SU-DHL-6 (cell line): Measurements from ENCODE around the gene DNAH14.

Experiments used
- H2AFZ ChIP-seq: fragments of 200-600 bp; sonication (generic); 2 replicates; pipeline ENCODE4 v1.6.1; 2014; ENCODE audit warnings: low read depth, mild to moderate bottlenecking, moderate library complexity, mixed read lengths, antibody characterized with exemption, low read length; ENCODE audit not compliant: severe bottlenecking
- H3F3A ChIP-seq: fragments of 200-600 bp; shearing (Covaris generic); 2 replicates; pipeline ENCODE4 v1.6.0; 2016; ENCODE audit warnings: antibody characterized with exemption, mild to moderate bottlenecking; ENCODE audit not compliant: insufficient read depth
- H3K27ac ChIP-seq: fragments of 200-600 bp; sonication (generic); 2 replicates; pipeline ENCODE4 v1.5.1; 2016; ENCODE audit warnings: low read depth, mild to moderate bottlenecking, low read length, moderate library complexity, mixed read lengths
- H3K27me3 ChIP-seq: fragments of 200-600 bp; sonication (generic), shearing (Covaris generic); 2 replicates; pipeline ENCODE4 v1.6.0; 2014; ENCODE audit warnings: mild to moderate bottlenecking, low read length
- H3K36me3 ChIP-seq: fragments of 200-600 bp; sonication (generic); 2 replicates; pipeline ENCODE4 v1.6.1; 2014; ENCODE audit warnings: mild to moderate bottlenecking, low read length, mixed read lengths
- H3K4me2 ChIP-seq: fragments of 300-600, 200-600 bp; shearing (Covaris generic), sonication (generic); 2 replicates; pipeline ENCODE4 v1.6.0; 2014; ENCODE audit warnings: low read length, low read depth, mild to moderate bottlenecking; ENCODE audit not compliant: poor library complexity, severe bottlenecking
- H3K4me3 ChIP-seq: fragments of 200-600 bp; sonication (generic); 2 replicates; pipeline ENCODE4 v1.5.1; 2014; ENCODE audit warnings: antibody characterized with exemption, low read length, mild to moderate bottlenecking, mixed read lengths; ENCODE audit not compliant: insufficient read depth, poor library complexity, severe bottlenecking
- H3K79me2 ChIP-seq: fragments of 200-600 bp; sonication (generic); 2 replicates; pipeline ENCODE4 v1.6.1; 2014; ENCODE audit warnings: mild to moderate bottlenecking, low read length, moderate library complexity; ENCODE audit not compliant: insufficient read depth
- H3K9ac ChIP-seq: fragments of 200-600 bp; sonication (generic); 2 replicates; pipeline ENCODE4 v1.7.0; 2014; ENCODE audit warnings: mild to moderate bottlenecking, low read length
- H3K9me2 ChIP-seq: fragments of 200-600 bp; sonication (generic); replicated peaks from 2 replicates; pipeline ENCODE4 v1.6.1; 2014; ENCODE audit warnings: low read length; ENCODE audit not compliant: insufficient read depth
- H3K9me3 ChIP-seq: fragments of 200-600 bp; sonication (generic); 2 replicates; pipeline ENCODE4 v1.6.1; 2014; ENCODE audit warnings: low read length, mixed read lengths; ENCODE audit not compliant: insufficient read depth
- H4K20me1 ChIP-seq: fragments of 200-600 bp; sonication (generic); 2 replicates; pipeline ENCODE4 v1.6.1; 2014; ENCODE audit warnings: low read depth, mild to moderate bottlenecking, antibody characterized with exemption, low read length, moderate library complexity, mixed read lengths
- EZH2phosphoT487 ChIP-seq: fragments of 200-600 bp; sonication (generic), shearing (Covaris generic); conservative IDR thresholded peaks from 2 replicates; pipeline ENCODE4 v1.6.1; 2018; ENCODE audit warnings: mild to moderate bottlenecking, antibody characterized with exemption, low read length, moderate library complexity, mixed read lengths
- TF ChIP-seq, protein P1 (sequence below): fragments of 200-600 bp; sonication (generic); IDR thresholded peaks from one replicate; pipeline ENCODE4 v1.5.1; 2017; ENCODE audit warnings: antibody characterized with exemption, mild to moderate bottlenecking, low read length, moderate library complexity; ENCODE audit not compliant: insufficient read depth, poor library complexity, severe bottlenecking

DNAH14 gene

DNA sequence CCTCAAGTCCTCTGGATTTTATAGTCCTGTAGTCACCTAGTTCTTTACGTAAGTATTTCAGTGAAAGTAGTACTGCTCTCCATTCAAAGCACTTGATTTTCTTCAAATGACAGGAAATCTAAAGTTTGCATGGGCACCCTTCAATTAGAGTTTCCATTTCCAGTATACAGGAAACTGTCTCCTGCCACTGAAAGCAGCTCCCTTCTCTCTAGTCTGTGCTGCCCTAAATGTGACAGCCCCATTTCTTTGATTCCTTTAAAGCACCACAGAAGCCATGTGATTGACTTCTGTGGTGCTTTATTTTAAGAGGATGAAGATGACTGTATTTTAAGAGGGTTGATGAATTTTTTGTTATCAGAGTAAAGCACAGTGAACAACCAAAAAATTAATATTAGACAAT lies 226.1 kb downstream of the DNAH14 start:
- Histone ChIP-seq H3F3A (no peaks in the 10 kb centered on the region), H3K4me2 (no peak overlapping the region)

DNA sequence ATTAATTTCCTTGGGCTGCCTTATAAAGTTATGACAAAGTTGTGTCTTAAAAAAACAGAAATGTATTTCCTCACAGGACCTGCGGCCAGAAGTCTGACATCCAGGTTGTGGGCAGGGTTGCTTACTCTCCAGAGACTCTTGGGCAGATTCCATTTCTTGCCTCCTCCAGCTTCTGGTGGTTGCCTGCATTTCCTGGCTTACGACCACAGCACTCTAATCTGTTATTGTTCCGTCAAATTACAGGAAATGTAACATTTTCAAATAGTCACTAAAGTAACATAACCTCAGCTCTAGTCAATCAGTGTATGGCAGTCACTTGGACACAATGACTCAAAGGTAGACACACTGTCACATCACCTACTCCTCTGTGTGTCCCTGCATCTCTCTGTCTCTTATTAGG lies 226.8 kb downstream of the DNAH14 start:
- H3K27me3 ChIP-seq: no peaks in the 10 kb centered on the region

More for the DNA sequence above, 226.1 kb downstream of the DNAH14 start:
- no peak overlapping the region for H2AFZ ChIP-seq
- no peaks in the 10 kb centered on the region for H3K9me3 ChIP-seq
- no peak overlapping the region for H3K4me3 ChIP-seq
- H3K9me2 ChIP-seq: no peaks in the 10 kb centered on the region
- no peak overlapping the region for H3K27ac ChIP-seq
- H3K9ac ChIP-seq: no peak overlapping the region
- H3K79me2 ChIP-seq: no peaks in the 10 kb centered on the region
- TF ChIP-seq, protein P1, sequence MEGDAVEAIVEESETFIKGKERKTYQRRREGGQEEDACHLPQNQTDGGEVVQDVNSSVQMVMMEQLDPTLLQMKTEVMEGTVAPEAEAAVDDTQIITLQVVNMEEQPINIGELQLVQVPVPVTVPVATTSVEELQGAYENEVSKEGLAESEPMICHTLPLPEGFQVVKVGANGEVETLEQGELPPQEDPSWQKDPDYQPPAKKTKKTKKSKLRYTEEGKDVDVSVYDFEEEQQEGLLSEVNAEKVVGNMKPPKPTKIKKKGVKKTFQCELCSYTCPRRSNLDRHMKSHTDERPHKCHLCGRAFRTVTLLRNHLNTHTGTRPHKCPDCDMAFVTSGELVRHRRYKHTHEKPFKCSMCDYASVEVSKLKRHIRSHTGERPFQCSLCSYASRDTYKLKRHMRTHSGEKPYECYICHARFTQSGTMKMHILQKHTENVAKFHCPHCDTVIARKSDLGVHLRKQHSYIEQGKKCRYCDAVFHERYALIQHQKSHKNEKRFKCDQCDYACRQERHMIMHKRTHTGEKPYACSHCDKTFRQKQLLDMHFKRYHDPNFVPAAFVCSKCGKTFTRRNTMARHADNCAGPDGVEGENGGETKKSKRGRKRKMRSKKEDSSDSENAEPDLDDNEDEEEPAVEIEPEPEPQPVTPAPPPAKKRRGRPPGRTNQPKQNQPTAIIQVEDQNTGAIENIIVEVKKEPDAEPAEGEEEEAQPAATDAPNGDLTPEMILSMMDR: no peak
- TF ChIP-seq EZH2phosphoT487: no peak
- H4K20me1 ChIP-seq: no peaks in the 10 kb centered on the region
- no peaks in the 10 kb centered on the region for H3K27me3 ChIP-seq
- no peaks in the 10 kb centered on the region for H3K36me3 ChIP-seq

DNA sequence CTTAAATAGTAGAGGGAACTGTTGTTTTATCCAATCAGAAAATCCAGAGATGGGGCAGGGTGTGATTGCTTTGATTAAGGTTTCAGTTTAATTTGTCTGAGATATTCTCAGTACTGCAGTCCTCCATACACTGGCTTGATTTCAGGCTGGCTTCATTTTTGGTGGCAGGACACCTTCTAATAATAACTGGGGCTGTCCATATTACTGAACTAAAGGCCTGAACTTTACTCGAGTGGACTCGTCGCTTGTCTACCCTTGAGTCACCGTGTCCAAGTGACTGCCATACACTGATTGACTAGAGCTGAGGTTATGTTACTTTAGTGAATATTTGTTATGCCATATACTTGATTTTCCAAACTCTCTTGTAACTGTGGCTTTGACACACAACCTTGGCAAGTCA lies 228.8 kb downstream of the DNAH14 start:
- Histone ChIP-seq H3K79me2 (no peaks in the 10 kb centered on the region), H3F3A (no peaks in the 10 kb centered on the region), H2AFZ (no peak overlapping the region), H3K27me3 (no peaks in the 10 kb centered on the region), H3K4me2 (no peak overlapping the region), H3K4me3 (no peak overlapping the region), H3K36me3 (no peaks in the 10 kb centered on the region), H4K20me1 (no peaks in the 10 kb centered on the region), H3K9me2 (no peaks in the 10 kb centered on the region), H3K9ac (no peak overlapping the region), H3K27ac (no peak overlapping the region), H3K9me3 (no peaks in the 10 kb centered on the region)
- TF ChIP-seq EZH2phosphoT487: no peak
- TF ChIP-seq, protein P1: no peak

More for the DNA sequence above, 226.8 kb downstream of the DNAH14 start:
- H3K9me3 ChIP-seq: no peaks in the 10 kb centered on the region
- no peaks in the 10 kb centered on the region for H3F3A ChIP-seq
- no peak overlapping the region for H3K27ac ChIP-seq
- H3K4me3 ChIP-seq: no peak overlapping the region
- no peaks in the 10 kb centered on the region for H4K20me1 ChIP-seq
- H3K9me2 ChIP-seq: no peaks in the 10 kb centered on the region
- no peaks in the 10 kb centered on the region for H3K79me2 ChIP-seq
- TF ChIP-seq, protein P1: no peak
- no peak for TF ChIP-seq EZH2phosphoT487
- no peak overlapping the region for H2AFZ ChIP-seq
- H3K4me2 ChIP-seq: no peak overlapping the region
- H3K36me3 ChIP-seq: no peaks in the 10 kb centered on the region
- no peak overlapping the region for H3K9ac ChIP-seq
